Measurements from ENCODE around the gene ZNF714. TPM values are rescaled to one million over a fixed set of nuclear protein-coding genes. Genes with fewer than 3 reads are reported as not detected.

ZNF714 gene
- total RNA-seq, 1 experiment from 2014 or later = 8.8 TPM

DNA sequence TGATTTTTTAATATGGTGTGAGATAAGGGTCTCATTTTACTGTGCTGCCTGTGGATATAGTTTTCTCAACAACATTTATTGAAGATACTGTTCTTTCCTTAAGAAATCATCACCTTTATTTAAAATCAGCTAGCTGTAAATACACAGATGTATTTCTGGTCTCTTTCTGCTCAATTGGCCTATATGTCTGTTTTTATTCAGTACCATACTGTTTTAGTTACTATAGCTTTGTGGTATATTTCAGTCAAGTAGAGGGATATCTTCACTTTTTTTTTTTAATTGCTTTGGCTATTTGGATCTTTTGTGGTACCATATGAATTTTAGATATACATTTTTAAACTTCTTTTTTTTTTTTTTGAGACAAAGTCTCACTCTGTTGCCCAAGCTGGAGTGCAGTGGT, 16.7 kb upstream of the ZNF714 start:
- ATAC-seq (no peak), DNase-seq (no peak)
- Histone ChIP-seq H3K9me3 (ENCODE audit: low read length) (no peaks in the 10 kb centered on the region; the same call in 1 of the 2 replicates), H3F3A (ENCODE audit: low read length, unreplicated experiment) (no peaks in the 10 kb centered on the region), H3K9me2 (replicated peaks; ENCODE audit: low read length) (no peaks in the 10 kb centered on the region), H3K9ac (ENCODE audit: low read length) (no peak overlapping the region), H3K4me1 (ENCODE audit: insufficient read depth, low read length) (no peaks in the 10 kb centered on the region), H3K36me3 (ENCODE audit: low read depth, low read length) (peaks cover 23% of the 10 kb centered on the region), H3K27ac (ENCODE audit: low read length) (no peak overlapping the region), H4K20me1 (ENCODE audit: low read length) (no peaks in the 10 kb centered on the region), H3K27me3 (ENCODE audit: low read length) (no peaks in the 10 kb centered on the region), H3K4me3 (ENCODE audit: low read length) (no peak overlapping the region), H3K4me2 (ENCODE audit: low read length) (no peak overlapping the region), H3K79me2 (ENCODE audit: low read length) (no peaks in the 10 kb centered on the region), H2AFZ (ENCODE audit: low read length) (no peak overlapping the region)
- TF ChIP-seq, protein P1, sequence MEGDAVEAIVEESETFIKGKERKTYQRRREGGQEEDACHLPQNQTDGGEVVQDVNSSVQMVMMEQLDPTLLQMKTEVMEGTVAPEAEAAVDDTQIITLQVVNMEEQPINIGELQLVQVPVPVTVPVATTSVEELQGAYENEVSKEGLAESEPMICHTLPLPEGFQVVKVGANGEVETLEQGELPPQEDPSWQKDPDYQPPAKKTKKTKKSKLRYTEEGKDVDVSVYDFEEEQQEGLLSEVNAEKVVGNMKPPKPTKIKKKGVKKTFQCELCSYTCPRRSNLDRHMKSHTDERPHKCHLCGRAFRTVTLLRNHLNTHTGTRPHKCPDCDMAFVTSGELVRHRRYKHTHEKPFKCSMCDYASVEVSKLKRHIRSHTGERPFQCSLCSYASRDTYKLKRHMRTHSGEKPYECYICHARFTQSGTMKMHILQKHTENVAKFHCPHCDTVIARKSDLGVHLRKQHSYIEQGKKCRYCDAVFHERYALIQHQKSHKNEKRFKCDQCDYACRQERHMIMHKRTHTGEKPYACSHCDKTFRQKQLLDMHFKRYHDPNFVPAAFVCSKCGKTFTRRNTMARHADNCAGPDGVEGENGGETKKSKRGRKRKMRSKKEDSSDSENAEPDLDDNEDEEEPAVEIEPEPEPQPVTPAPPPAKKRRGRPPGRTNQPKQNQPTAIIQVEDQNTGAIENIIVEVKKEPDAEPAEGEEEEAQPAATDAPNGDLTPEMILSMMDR (conservative IDR thresholded peaks at IDR 0.05; ENCODE audit: low read depth, low read length) = no peak
- TF ChIP-seq EZH2 (IDR thresholded peaks at IDR 0.05; ENCODE audit: low read length, unreplicated experiment) = no peak
- TF ChIP-seq EZH2phosphoT487 (IDR thresholded peaks at IDR 0.05; ENCODE audit: borderline replicate concordance, low read length) = no peak
- CTCF ChIA-PET = no interaction called here
- POLR2A ChIA-PET (ENCODE audit: unreplicated experiment) = no interaction called here
- BruUV-seq (replicated peaks) = no TSS peak
- intact Hi-C loops (cut with micrococcal nuclease) = no loop called here

DNA sequence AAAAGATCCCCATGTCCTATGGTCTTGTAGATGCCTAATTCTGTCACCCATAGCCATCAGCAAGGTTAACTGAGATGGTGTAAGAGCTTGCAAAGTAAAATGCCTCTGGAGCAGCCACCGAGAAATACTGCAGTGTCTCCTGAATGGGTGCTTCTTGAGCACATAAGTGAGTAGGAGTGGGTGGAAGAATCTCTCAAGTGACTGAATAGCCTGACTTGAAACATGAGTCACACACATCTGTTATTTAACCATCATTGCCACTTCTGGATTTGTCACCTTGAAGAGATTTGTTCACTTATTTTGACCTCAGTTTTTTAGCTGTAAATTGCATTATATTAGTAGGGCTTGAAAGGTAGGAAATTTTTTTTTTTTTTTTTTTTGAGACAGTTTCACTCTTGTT, 2.3 kb downstream of the ZNF714 start:
- POLR2A ChIA-PET (ENCODE audit: unreplicated experiment) = no interaction called here
- peaks cover 14% of the 10 kb centered on the region; the same call in 1 of the 2 replicates for H3K36me3 ChIP-seq (ENCODE audit: low read depth, low read length)
- peaks cover 13% of the 10 kb centered on the region for H3K79me2 ChIP-seq (ENCODE audit: low read length)
- H3K4me1 ChIP-seq (ENCODE audit: insufficient read depth, low read length) = no peaks in the 10 kb centered on the region
- no TSS peak for BruUV-seq (replicated peaks)
- H3F3A ChIP-seq (ENCODE audit: low read length, unreplicated experiment) = no peaks in the 10 kb centered on the region
- intact Hi-C loops (cut with micrococcal nuclease) = no loop called here
- DNase-seq = no peak
- H3K9me2 ChIP-seq (replicated peaks; ENCODE audit: low read length) = no peaks in the 10 kb centered on the region
- H3K9me3 ChIP-seq (ENCODE audit: low read length) = no peaks in the 10 kb centered on the region
- no peaks in the 10 kb centered on the region for H3K27me3 ChIP-seq (ENCODE audit: low read length)
- TF ChIP-seq EZH2phosphoT487 (IDR thresholded peaks at IDR 0.05; ENCODE audit: borderline replicate concordance, low read length) (no peak), EZH2 (IDR thresholded peaks at IDR 0.05; ENCODE audit: low read length, unreplicated experiment) (no peak)
- TF ChIP-seq, protein P1 (conservative IDR thresholded peaks at IDR 0.05; ENCODE audit: low read depth, low read length) = no peak
- H3K27ac ChIP-seq (ENCODE audit: low read length) = no peak overlapping the region
- no peak overlapping the region for H3K4me2 ChIP-seq (ENCODE audit: low read length)
- H3K9ac ChIP-seq (ENCODE audit: low read length) = no peak overlapping the region
- no peak for ATAC-seq
- H4K20me1 ChIP-seq (ENCODE audit: low read length) = no peaks in the 10 kb centered on the region
- no peak overlapping the region for H2AFZ ChIP-seq (ENCODE audit: low read length)
- CTCF ChIA-PET = no interaction called here
- H3K4me3 ChIP-seq (ENCODE audit: low read length) = no peak overlapping the region

DNA sequence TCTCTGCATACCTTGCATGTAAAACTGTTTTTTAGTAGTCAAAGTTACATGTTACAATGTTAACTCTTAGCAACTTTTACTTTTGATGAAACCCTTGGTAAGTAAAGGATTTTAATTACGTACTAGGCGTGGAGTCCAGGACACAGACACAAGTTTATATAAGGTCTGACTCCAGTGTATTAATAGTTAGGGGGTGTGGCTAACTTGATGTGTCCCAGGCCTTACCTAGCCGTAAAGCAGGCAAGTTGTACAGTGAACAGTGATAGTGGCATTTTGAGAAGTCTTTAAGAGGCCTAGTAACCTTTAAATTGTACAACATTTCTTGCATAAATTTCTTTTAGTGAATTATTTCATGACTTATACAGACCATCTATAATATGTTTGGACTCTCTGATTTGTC, 5.9 kb downstream of the ZNF714 start:
- Histone ChIP-seq H3K9ac (ENCODE audit: low read length) (no peak overlapping the region), H3K4me3 (ENCODE audit: low read length) (no peak overlapping the region), H3K79me2 (ENCODE audit: low read length) (peaks cover 6% of the 10 kb centered on the region), H3K27me3 (ENCODE audit: low read length) (no peaks in the 10 kb centered on the region), H3F3A (ENCODE audit: low read length, unreplicated experiment) (no peaks in the 10 kb centered on the region), H2AFZ (ENCODE audit: low read length) (no peak overlapping the region), H3K36me3 (ENCODE audit: low read depth, low read length) (peaks cover 14% of the 10 kb centered on the region; the same call in 1 of the 2 replicates), H3K9me2 (replicated peaks; ENCODE audit: low read length) (no peaks in the 10 kb centered on the region), H3K4me2 (ENCODE audit: low read length) (no peak overlapping the region), H3K4me1 (ENCODE audit: insufficient read depth, low read length) (no peaks in the 10 kb centered on the region), H3K9me3 (ENCODE audit: low read length) (no peaks in the 10 kb centered on the region), H4K20me1 (ENCODE audit: low read length) (no peaks in the 10 kb centered on the region), H3K27ac (ENCODE audit: low read length) (no peak overlapping the region)
- intact Hi-C loops (cut with micrococcal nuclease) = no loop called here
- DNase-seq (no peak), ATAC-seq (no peak)
- TF ChIP-seq, protein P1 (conservative IDR thresholded peaks at IDR 0.05; ENCODE audit: low read depth, low read length) = no peak
- TF ChIP-seq EZH2phosphoT487 (IDR thresholded peaks at IDR 0.05; ENCODE audit: borderline replicate concordance, low read length) = no peak
- TF ChIP-seq EZH2 (IDR thresholded peaks at IDR 0.05; ENCODE audit: low read length, unreplicated experiment) = no peak
- CTCF ChIA-PET = no interaction called here
- no TSS peak for BruUV-seq (replicated peaks)
- POLR2A ChIA-PET (ENCODE audit: unreplicated experiment) = no interaction called here

All from PC-3 (cell line).